ENCODE data around the gene DTWD2. TPM values are rescaled to one million over a fixed set of nuclear protein-coding genes. Genes with fewer than 3 reads are reported as not detected.

Gene DTWD2
- polyA plus RNA-seq, 1 donor from 2014 or later = 3.3 TPM

- Histone ChIP-seq H3K79me2 (replicated peaks; ENCODE audit: insufficient read depth, low read length) (no peaks in the 10 kb centered on the region), H3K27me3 (ENCODE audit: insufficient read depth, low read depth, low read length) (no peaks in the 10 kb centered on the region), H3K9me3 (ENCODE audit: low read length) (no peaks in the 10 kb centered on the region), H3K27ac (ENCODE audit: low read length) (no peak overlapping the region), H3K4me2 (ENCODE audit: low read length) (no peak overlapping the region), H3F3A (ENCODE audit: insufficient read depth, low read length, poor library complexity, severe bottlenecking) (no peaks in the 10 kb centered on the region), H3K4me3 (ENCODE audit: low read length) (no peak overlapping the region), H2AFZ (ENCODE audit: low read depth, low read length) (no peak overlapping the region), H3K9ac (ENCODE audit: low read length) (no peak overlapping the region), H3K36me3 (ENCODE audit: insufficient read depth, low read length) (no peaks in the 10 kb centered on the region), H4K20me1 (ENCODE audit: insufficient read depth) (no peaks in the 10 kb centered on the region), H3K9me2 (ENCODE audit: insufficient read depth, low read length) (no peaks in the 10 kb centered on the region)
- TF ChIP-seq, protein P1, sequence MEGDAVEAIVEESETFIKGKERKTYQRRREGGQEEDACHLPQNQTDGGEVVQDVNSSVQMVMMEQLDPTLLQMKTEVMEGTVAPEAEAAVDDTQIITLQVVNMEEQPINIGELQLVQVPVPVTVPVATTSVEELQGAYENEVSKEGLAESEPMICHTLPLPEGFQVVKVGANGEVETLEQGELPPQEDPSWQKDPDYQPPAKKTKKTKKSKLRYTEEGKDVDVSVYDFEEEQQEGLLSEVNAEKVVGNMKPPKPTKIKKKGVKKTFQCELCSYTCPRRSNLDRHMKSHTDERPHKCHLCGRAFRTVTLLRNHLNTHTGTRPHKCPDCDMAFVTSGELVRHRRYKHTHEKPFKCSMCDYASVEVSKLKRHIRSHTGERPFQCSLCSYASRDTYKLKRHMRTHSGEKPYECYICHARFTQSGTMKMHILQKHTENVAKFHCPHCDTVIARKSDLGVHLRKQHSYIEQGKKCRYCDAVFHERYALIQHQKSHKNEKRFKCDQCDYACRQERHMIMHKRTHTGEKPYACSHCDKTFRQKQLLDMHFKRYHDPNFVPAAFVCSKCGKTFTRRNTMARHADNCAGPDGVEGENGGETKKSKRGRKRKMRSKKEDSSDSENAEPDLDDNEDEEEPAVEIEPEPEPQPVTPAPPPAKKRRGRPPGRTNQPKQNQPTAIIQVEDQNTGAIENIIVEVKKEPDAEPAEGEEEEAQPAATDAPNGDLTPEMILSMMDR (IDR thresholded peaks at IDR 0.05; ENCODE audit: poor library complexity, severe bottlenecking) = no peak
- TF ChIP-seq MXI1 (conservative IDR thresholded peaks at IDR 0.05; ENCODE audit: poor library complexity, severe bottlenecking) (no peak), POLR2AphosphoS5 (IDR thresholded peaks at IDR 0.05) (no peak)
These were observed 54.6 kb downstream of the DTWD2 start for GRCh38 chr5:118933703-118934102.

- H3F3A ChIP-seq (ENCODE audit: insufficient read depth, low read length, poor library complexity, severe bottlenecking) = no peaks in the 10 kb centered on the region
- H3K4me2 ChIP-seq (ENCODE audit: low read length) = no peak overlapping the region
- no peaks in the 10 kb centered on the region for H3K9me3 ChIP-seq (ENCODE audit: low read length)
- no peaks in the 10 kb centered on the region for H4K20me1 ChIP-seq (ENCODE audit: insufficient read depth)
- H2AFZ ChIP-seq (ENCODE audit: low read depth, low read length) = no peak overlapping the region
- no peaks in the 10 kb centered on the region for H3K36me3 ChIP-seq (ENCODE audit: insufficient read depth, low read length)
- H3K9ac ChIP-seq (ENCODE audit: low read length) = no peak overlapping the region
- H3K4me3 ChIP-seq (ENCODE audit: low read length) = no peak overlapping the region
- TF ChIP-seq REST (IDR thresholded peaks at IDR 0.05; ENCODE audit: borderline replicate concordance) (no peak), RAD21 (conservative IDR thresholded peaks at IDR 0.05) (no peak), EZH2 (IDR thresholded peaks at IDR 0.05; ENCODE audit: borderline replicate concordance, insufficient read depth, low read length, poor library complexity, severe bottlenecking) (no peak), EP300 (conservative IDR thresholded peaks at IDR 0.05; ENCODE audit: poor library complexity, severe bottlenecking) (no peak), TAF1 (IDR thresholded peaks at IDR 0.05; ENCODE audit: low read depth) (no peak), SMC3 (conservative IDR thresholded peaks at IDR 0.05; ENCODE audit: poor library complexity) (no peak), MXI1 (conservative IDR thresholded peaks at IDR 0.05; ENCODE audit: poor library complexity, severe bottlenecking) (no peak)
- TF ChIP-seq, protein P1 (IDR thresholded peaks at IDR 0.05; ENCODE audit: poor library complexity, severe bottlenecking) = no peak
- no peak overlapping the region for H3K27ac ChIP-seq (ENCODE audit: low read length)
- no peaks in the 10 kb centered on the region for H3K9me2 ChIP-seq (ENCODE audit: insufficient read depth, low read length)
- no peaks in the 10 kb centered on the region for H3K27me3 ChIP-seq (ENCODE audit: insufficient read depth, low read depth, low read length)
- H3K79me2 ChIP-seq (replicated peaks; ENCODE audit: insufficient read depth, low read length) = no peaks in the 10 kb centered on the region
These were observed 56.8 kb downstream of the DTWD2 start for GRCh38 chr5:118931564-118931963.

Data from neural cell (in vitro differentiated cells).